Endothelial cell (in vitro differentiated cells): ENCODE data around the gene CDC42SE2. TPM values are rescaled to one million over a fixed set of nuclear protein-coding genes. Genes with fewer than 3 reads are reported as not detected.
"Not testable (repeated sequence)": the region's sequence is repeated elsewhere in the genome, so short reads cannot be mapped to it uniquely, and the experiment has no call there.

ENCODE experiments used
- DNase-seq: peaks from one replicate; pipeline ENCODE4 v3.0.0; 2021; ENCODE audit warnings: low spot score
- H3K27ac Mint-ChIP-seq: one replicate; pipeline ENCODE4 v1.8.0; 2021; ENCODE audit warnings: mixed read lengths, inconsistent platforms; ENCODE audit not compliant: unreplicated experiment
- H3K27me3 Mint-ChIP-seq: one replicate; pipeline ENCODE4 v1.8.0; 2021; ENCODE audit warnings: mild to moderate bottlenecking, moderate library complexity, mixed read lengths, inconsistent platforms; ENCODE audit not compliant: unreplicated experiment
- H3K36me3 Mint-ChIP-seq: one replicate; pipeline ENCODE4 v1.8.0; 2021; ENCODE audit warnings: mild to moderate bottlenecking, low read depth, mixed read lengths, inconsistent platforms; ENCODE audit not compliant: unreplicated experiment
- H3K4me1 Mint-ChIP-seq: one replicate; pipeline ENCODE4 v1.8.0; 2021; ENCODE audit warnings: mild to moderate bottlenecking, mixed read lengths, inconsistent platforms; ENCODE audit not compliant: unreplicated experiment
- H3K4me3 Mint-ChIP-seq: one replicate; pipeline ENCODE4 v1.8.0; 2021; ENCODE audit warnings: mild to moderate bottlenecking, mixed read lengths, inconsistent platforms; ENCODE audit not compliant: unreplicated experiment
- H3K9me3 Mint-ChIP-seq: one replicate; pipeline ENCODE4 v1.8.0; 2021; ENCODE audit warnings: mixed read lengths, inconsistent platforms; ENCODE audit not compliant: unreplicated experiment
- total RNA-seq: library from RNA; stranded (reverse); fragmentation: NEBNext Ultra II Directional; extraction: Animal tissue kit (Norgen Biotek cat#: 25700); gene quantifications from one replicate; pipeline ENCODE4 v1.2.1, GENCODE V29; 2021; ENCODE audit not compliant: unreplicated experiment
- TF ChIP-seq, protein P1 (sequence below): fragments of 200-600 bp; sonication (generic); IDR thresholded peaks from one replicate; pipeline ENCODE4 v1.5.0; 2021; ENCODE audit warnings: antibody characterized with exemption; ENCODE audit not compliant: unreplicated experiment

CDC42SE2 gene
- total RNA-seq, 1 donor from 2014 or later = 22.2 TPM

DNA sequence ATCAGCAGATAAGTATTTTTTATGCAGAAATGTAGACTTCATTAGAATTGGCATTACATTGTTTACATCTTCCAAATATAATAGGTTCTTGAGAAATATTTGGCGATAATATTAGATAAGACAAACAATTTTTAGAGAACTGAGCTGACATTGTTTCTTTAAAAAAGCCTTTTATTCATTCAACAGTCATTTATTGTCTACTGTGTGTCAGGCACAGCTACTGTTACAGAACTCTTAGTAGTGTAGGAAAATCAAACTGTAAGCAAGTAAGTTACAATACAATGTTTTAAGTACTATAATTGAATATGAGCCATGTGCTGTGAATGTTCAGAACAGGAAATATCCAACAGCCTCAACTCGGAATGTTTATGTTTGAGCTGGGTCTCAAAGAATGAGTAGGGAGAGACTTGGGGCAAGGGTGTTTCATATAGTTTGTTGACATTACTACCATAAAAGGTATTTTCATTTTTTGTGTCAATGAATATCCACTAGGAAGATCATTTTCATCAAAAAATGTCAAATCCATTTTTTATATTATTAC lies 114.0 kb downstream of the CDC42SE2 start:
- H3K4me3 Mint-ChIP-seq = no peak overlapping the region
- no peaks in the 10 kb centered on the region for H3K9me3 Mint-ChIP-seq
- TF ChIP-seq, protein P1, sequence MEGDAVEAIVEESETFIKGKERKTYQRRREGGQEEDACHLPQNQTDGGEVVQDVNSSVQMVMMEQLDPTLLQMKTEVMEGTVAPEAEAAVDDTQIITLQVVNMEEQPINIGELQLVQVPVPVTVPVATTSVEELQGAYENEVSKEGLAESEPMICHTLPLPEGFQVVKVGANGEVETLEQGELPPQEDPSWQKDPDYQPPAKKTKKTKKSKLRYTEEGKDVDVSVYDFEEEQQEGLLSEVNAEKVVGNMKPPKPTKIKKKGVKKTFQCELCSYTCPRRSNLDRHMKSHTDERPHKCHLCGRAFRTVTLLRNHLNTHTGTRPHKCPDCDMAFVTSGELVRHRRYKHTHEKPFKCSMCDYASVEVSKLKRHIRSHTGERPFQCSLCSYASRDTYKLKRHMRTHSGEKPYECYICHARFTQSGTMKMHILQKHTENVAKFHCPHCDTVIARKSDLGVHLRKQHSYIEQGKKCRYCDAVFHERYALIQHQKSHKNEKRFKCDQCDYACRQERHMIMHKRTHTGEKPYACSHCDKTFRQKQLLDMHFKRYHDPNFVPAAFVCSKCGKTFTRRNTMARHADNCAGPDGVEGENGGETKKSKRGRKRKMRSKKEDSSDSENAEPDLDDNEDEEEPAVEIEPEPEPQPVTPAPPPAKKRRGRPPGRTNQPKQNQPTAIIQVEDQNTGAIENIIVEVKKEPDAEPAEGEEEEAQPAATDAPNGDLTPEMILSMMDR = no peak
- H3K27ac Mint-ChIP-seq = peak overlapping the region; percentile 77
- peaks cover 4% of the 10 kb centered on the region for H3K27me3 Mint-ChIP-seq
- peaks cover 34% of the 10 kb centered on the region for H3K4me1 Mint-ChIP-seq
- peaks cover 5% of the 10 kb centered on the region for H3K36me3 Mint-ChIP-seq
- no peak for DNase-seq

GRCh38 chr5:131378721-131379541 lies 115.1 kb downstream of the CDC42SE2 start:
- TF ChIP-seq, protein P1 = no peak
- H3K9me3 Mint-ChIP-seq = no peaks in the 10 kb centered on the region
- DNase-seq = no peak
- no peak overlapping the region for H3K4me3 Mint-ChIP-seq
- peak overlapping the region; percentile 93 for H3K27ac Mint-ChIP-seq
- H3K4me1 Mint-ChIP-seq = peaks cover 37% of the 10 kb centered on the region
- H3K27me3 Mint-ChIP-seq = peaks cover 4% of the 10 kb centered on the region
- peaks cover 5% of the 10 kb centered on the region for H3K36me3 Mint-ChIP-seq

GRCh38 chr5:131379723-131380122 lies 115.9 kb downstream of the CDC42SE2 start:
- no peaks in the 10 kb centered on the region for H3K9me3 Mint-ChIP-seq
- no peak for DNase-seq
- H3K27me3 Mint-ChIP-seq = peaks cover 4% of the 10 kb centered on the region
- H3K4me1 Mint-ChIP-seq = peaks cover 41% of the 10 kb centered on the region
- no peak overlapping the region for H3K4me3 Mint-ChIP-seq
- TF ChIP-seq, protein P1 = no peak
- H3K36me3 Mint-ChIP-seq = peaks cover 5% of the 10 kb centered on the region
- H3K27ac Mint-ChIP-seq = peak overlapping the region; percentile 93

DNA sequence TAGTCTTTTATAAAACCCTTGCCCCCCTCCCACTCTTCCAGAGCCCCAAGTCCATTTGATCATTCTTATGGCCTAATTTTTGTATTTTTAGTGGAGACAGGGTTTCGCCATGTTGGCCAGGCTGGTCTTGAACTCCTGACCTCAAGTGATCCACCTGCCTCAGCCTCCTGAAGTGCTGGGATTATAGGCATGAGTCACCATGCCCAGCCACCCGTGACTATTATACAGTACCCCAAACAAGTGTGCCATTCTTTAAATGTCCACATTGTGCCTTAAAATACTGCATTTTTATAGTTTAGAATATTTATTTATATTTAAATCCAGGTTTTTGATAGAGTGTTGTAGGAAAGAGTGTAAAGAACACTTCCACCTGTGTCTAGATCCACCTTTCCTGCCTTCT lies 116.4 kb downstream of the CDC42SE2 start:
- not testable (repeated sequence) for H3K36me3 Mint-ChIP-seq

DNA sequence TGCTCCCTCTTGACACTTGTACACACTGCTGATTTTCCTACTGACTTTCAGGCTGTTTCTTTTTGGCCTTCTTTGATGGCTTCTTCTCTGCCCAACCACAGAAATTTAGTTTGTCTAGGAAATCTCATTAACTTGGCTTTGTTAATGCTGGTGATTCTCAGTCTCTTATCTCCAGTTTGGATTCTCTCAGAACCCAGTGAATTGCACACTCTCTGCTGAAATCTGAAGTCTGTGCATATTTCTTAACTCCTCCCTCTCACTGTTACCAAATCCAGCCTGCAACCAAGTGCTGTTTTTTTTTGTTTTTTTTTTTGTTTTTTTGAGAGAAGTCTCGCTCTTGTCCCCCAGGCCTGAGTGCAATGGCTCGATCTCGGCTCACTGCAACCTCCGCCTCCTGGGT lies 117.2 kb downstream of the CDC42SE2 start:
- no peaks in the 10 kb centered on the region for H3K9me3 Mint-ChIP-seq
- H3K36me3 Mint-ChIP-seq = peaks cover 5% of the 10 kb centered on the region
- H3K4me1 Mint-ChIP-seq = peaks cover 49% of the 10 kb centered on the region
- H3K27ac Mint-ChIP-seq = peak overlapping the region; percentile 94
- DNase-seq = no peak
- H3K27me3 Mint-ChIP-seq = peaks cover 4% of the 10 kb centered on the region
- TF ChIP-seq, protein P1 = no peak
- H3K4me3 Mint-ChIP-seq = no peak overlapping the region

More for the DNA sequence above, 116.4 kb downstream of the CDC42SE2 start:
- H3K4me1 Mint-ChIP-seq = peaks cover 43% of the 10 kb centered on the region
- H3K27ac Mint-ChIP-seq = peak overlapping the region; percentile 93
- not testable (repeated sequence) for DNase-seq, H3K4me3 Mint-ChIP-seq, H3K27me3 Mint-ChIP-seq, H3K9me3 Mint-ChIP-seq
